Heart left ventricle (tissue), 16 donors: ENCODE data around the gene IQCH. TPM values are rescaled to one million over a fixed set of nuclear protein-coding genes. Genes with fewer than 3 reads are reported as not detected.
A peak's percentile ranks its signal among the peaks of the same experiment; 100 is the strongest.
"Not testable (repeated sequence)": the region's sequence is repeated elsewhere in the genome, so short reads cannot be mapped to it uniquely, and the experiment has no call there.

Experiments
- ATAC-seq, 4 donors: fragments of 200-7000 bp; cut with Tn5 transposase; one replicate each; pipeline ENCODE4 v1.9.1; 2020 to 2022; ENCODE audit warnings: moderate library complexity in 4 of 4, mild to moderate bottlenecking in 3 of 4, moderate number of reproducible peaks in 1 of 4
- DNase-seq, 5 donors: peaks; one replicate each; pipeline ENCODE4 v3.0.0-alpha.2; 2020
- H3K27ac ChIP-seq, 12 donors: fragments of 200-600 bp; sonication (generic) in 4 of 12; one replicate each; pipeline versions ENCODE4 v1.5.0 to v1.8.0; 2016 to 2022; ENCODE audit warnings: mild to moderate bottlenecking in 2 of 12
- H3K27me3 ChIP-seq, 9 donors: fragments of 200-600 bp; sonication (generic) in 2 of 9; one replicate each; pipeline versions ENCODE4 v1.5.1 to v1.8.0; 2016 to 2022; ENCODE audit warnings: mild to moderate bottlenecking in 3 of 9
- H3K36me3 ChIP-seq, 9 donors: fragments of 200-600 bp; sonication (generic) in 2 of 9; one replicate each; pipeline versions ENCODE4 v1.5.0 to v1.8.0; 2018 to 2022; ENCODE audit warnings: mild to moderate bottlenecking in 2 of 9
- H3K4me1 ChIP-seq, 12 donors: fragments of 200-600 bp; sonication (generic) in 4 of 12; one replicate each; pipeline versions ENCODE4 v1.5.0 to v1.8.0; 2016 to 2022; ENCODE audit warnings: mild to moderate bottlenecking in 3 of 12
- H3K4me3 ChIP-seq, 12 donors: fragments of 200-600 bp; sonication (generic) in 4 of 12; one replicate each; pipeline versions ENCODE4 v1.5.0 to v1.8.0; 2017 to 2022; ENCODE audit warnings: mild to moderate bottlenecking in 9 of 12, moderate library complexity in 4 of 12
- H3K9me3 ChIP-seq, 12 donors: fragments of 200-600 bp; sonication (generic) in 4 of 12; one replicate each; pipeline versions ENCODE4 v1.5.0 to v1.8.0; 2016 to 2022; ENCODE audit warnings: mild to moderate bottlenecking in 1 of 12
- POLR2A ChIP-seq, 2 donors: fragments of 450-650 bp; IDR thresholded peaks; one replicate each; pipeline ENCODE4 v1.6.1; 2017; ENCODE audit warnings: antibody characterized with exemption in 2 of 2, mild to moderate bottlenecking in 2 of 2, moderate library complexity in 2 of 2
- WGBS, 4 donors: extraction: QIAGEN DNeasy Blood & Tissue Kit in 2 of 4; methylation state at CpG; one replicate each; pipeline versions ENCODE4 v1.1.5 to v1.1.7; 2013 to 2018; 5-methylcytosine and 5-hydroxymethylcytosine counted together
- intact Hi-C, 10 donors: fragments of 100-400 bp; cut with DNase I; formaldehyde crosslinking; loops; one replicate each; pipeline versions ENCODE4 v1.11.1 to v1.14.2; 2022
- polyA plus RNA-seq, 2 donors: library from polyadenylated mRNA; stranded (reverse); fragments of 200-250 nt; gene quantifications; one replicate each; pipeline ENCODE4 v1.2.3, GENCODE V29; 2013
- total RNA-seq, 9 donors: library from RNA; depleted of rRNA in 2 of 9; stranded (reverse); fragments of >200 nt in 2 of 9; fragmentation: NEBNext Ultra II Directional in 3 of 9; extraction: Animal tissue kit (Norgen Biotek cat#: 25700) in 3 of 9; gene quantifications; one replicate each; pipeline versions ENCODE4 v1.1.0 to v1.2.4, GENCODE V29; 2016 to 2023
- TF ChIP-seq, protein P1 (sequence below), 12 donors: fragments of 200-600 bp; sonication (generic) in 4 of 12; IDR thresholded peaks; one replicate each; pipeline versions ENCODE4 v1.5.0 to v1.8.0; 2018 to 2022; ENCODE audit warnings: antibody characterized with exemption in 12 of 12, mild to moderate bottlenecking in 5 of 12
- donor health status: ischemic (EF 13 %, LVEDD 7.1; RV severe dilation, severe dysfunction).
- donor health status: healthy with polysubstance abuse.
- donor health status: DM: no; HTN: yes; CAD: no.
- donor health status: DM: no; HTN: no; CAD: no.
- donor health status: ischemic (EF 25% LVEDD 6.9; RV normal size, moderate dysfunction).
- donor health status: ischemic (EF 25% LVEDD 5.7; RV mildly dilated, moderate dysfunction).
- donor health status: healthy.
- donor health status: DM: yes; HTN: yes; CAD: no.
- donor health status: ischemic (EF 35%, LVEDD 5.7; RV mildly dilated, moderate dysfunction).
- donor health status: nonischemic (EF 11% LVEDD 7.7; RV severe dilation, severe dysfunction).
- donor health status: DM: yes; HTN: yes; CAD: no.
- donor health status: PGD.
- donor health status: ischemic (EF 29% LVEDD 5.4; RV normal size, mild dysfunction).
- donor health status: nonischemic (EF 23%, LVEDD 6.1; RV moderate dilation, normal function).

IQCH gene
- total and polyA plus RNA-seq, 11 donors = 0.11 to 3.3 (median 1.4) TPM

GRCh38 chr15:67444100-67444499 lies 189.5 kb downstream of the IQCH start:
- Histone ChIP-seq H3K27me3 (no peaks in the 10 kb centered on the region), H3K9me3 (no peaks in the 10 kb centered on the region), H3K36me3 (peaks cover 0 to 5% (median 0%) of the 10 kb centered on the region in 9 donors), H3K27ac (no peak overlapping the region), H3K4me3 (no peak overlapping the region), H3K4me1 (no peaks in the 10 kb centered on the region)
- intact Hi-C loops = no loop called here
- ATAC-seq (no peak), DNase-seq (no peak)
- 86 to 90% (median 89%) methylated on average over 2 of the region's 2 CpGs for WGBS, 4 donors
- TF ChIP-seq, protein P1, sequence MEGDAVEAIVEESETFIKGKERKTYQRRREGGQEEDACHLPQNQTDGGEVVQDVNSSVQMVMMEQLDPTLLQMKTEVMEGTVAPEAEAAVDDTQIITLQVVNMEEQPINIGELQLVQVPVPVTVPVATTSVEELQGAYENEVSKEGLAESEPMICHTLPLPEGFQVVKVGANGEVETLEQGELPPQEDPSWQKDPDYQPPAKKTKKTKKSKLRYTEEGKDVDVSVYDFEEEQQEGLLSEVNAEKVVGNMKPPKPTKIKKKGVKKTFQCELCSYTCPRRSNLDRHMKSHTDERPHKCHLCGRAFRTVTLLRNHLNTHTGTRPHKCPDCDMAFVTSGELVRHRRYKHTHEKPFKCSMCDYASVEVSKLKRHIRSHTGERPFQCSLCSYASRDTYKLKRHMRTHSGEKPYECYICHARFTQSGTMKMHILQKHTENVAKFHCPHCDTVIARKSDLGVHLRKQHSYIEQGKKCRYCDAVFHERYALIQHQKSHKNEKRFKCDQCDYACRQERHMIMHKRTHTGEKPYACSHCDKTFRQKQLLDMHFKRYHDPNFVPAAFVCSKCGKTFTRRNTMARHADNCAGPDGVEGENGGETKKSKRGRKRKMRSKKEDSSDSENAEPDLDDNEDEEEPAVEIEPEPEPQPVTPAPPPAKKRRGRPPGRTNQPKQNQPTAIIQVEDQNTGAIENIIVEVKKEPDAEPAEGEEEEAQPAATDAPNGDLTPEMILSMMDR (IDR thresholded peaks at IDR 0.05) = no peak
- no peak for TF ChIP-seq POLR2A (IDR thresholded peaks at IDR 0.05)

GRCh38 chr15:67446449-67446848 lies 191.9 kb downstream of the IQCH start:
- H3K9me3 ChIP-seq = no peaks in the 10 kb centered on the region
- 55 to 77% (median 68%) methylated on average over 2 of the region's 2 CpGs for WGBS, 4 donors
- no peak overlapping the region for H3K27ac ChIP-seq
- TF ChIP-seq, protein P1 (IDR thresholded peaks at IDR 0.05) = no peak
- TF ChIP-seq POLR2A (IDR thresholded peaks at IDR 0.05) = no peak
- H3K27me3 ChIP-seq = no peaks in the 10 kb centered on the region
- ATAC-seq = no peak
- no peak for DNase-seq
- H3K36me3 ChIP-seq = no peaks in the 10 kb centered on the region
- no peak overlapping the region for H3K4me3 ChIP-seq
- intact Hi-C loops = no loop called here
- H3K4me1 ChIP-seq = no peaks in the 10 kb centered on the region

- H3K27me3 ChIP-seq, H3K36me3 ChIP-seq, H3K4me3 ChIP-seq, intact Hi-C loops, ATAC-seq, H3K9me3 ChIP-seq, DNase-seq, H3K27ac ChIP-seq, H3K4me1 ChIP-seq: not testable (repeated sequence)
- 90 to 97% (median 95%) methylated on average over 4 to 5 of the region's 5 CpGs for WGBS, 4 donors
These were observed 193.8 kb downstream of the IQCH start for GRCh38 chr15:67448372-67448771.

- not testable (repeated sequence) for H3K27ac ChIP-seq, H3K4me1 ChIP-seq, DNase-seq, ATAC-seq, H3K27me3 ChIP-seq, H3K4me3 ChIP-seq, H3K36me3 ChIP-seq, H3K9me3 ChIP-seq
- intact Hi-C loops = loop anchor here in 1 of 10 donors (10.0 kb wide), 1 partner anchor 91 kb away; the partner anchor contains the start of gene MAP2K5
- WGBS, 4 donors = 92 to 98% (median 93%) methylated on average over 11 of the region's 11 CpGs
These were observed 199.1 kb downstream of the IQCH start for GRCh38 chr15:67453703-67454102.

GRCh38 chr15:67456677-67457529 lies 202.3 kb downstream of the IQCH start:
- no peak for TF ChIP-seq POLR2A (IDR thresholded peaks at IDR 0.05)
- TF ChIP-seq, protein P1 (IDR thresholded peaks at IDR 0.05) = peak; percentile 80 to 90 (median 88)
- DNase-seq (peak; percentile 80 to 87 (median 81)), ATAC-seq (peak in 3 of 4 donors; percentile 79 to 87 (median 86))
- intact Hi-C loops = loop anchor here in 8 of 10 donors (1.0 to 10.0 kb wide), 5 partner anchors 88 to 382 kb away; partner anchors contain the start of gene MAP2K5 (in 1 of the 8)
- Histone ChIP-seq H3K36me3 (peaks cover 0 to 7% (median 0%) of the 10 kb centered on the region in 9 donors), H3K27ac (no peak overlapping the region), H3K4me3 (no peak overlapping the region), H3K27me3 (no peaks in the 10 kb centered on the region), H3K9me3 (no peaks in the 10 kb centered on the region), H3K4me1 (peaks cover 0 to 5% (median 0%) of the 10 kb centered on the region in 12 donors)
- WGBS, 4 donors = 25 to 29% (median 27%) methylated on average over 8 of the region's 8 CpGs
